Measurements from ENCODE around the gene CCR3. TPM values are rescaled to one million over a fixed set of nuclear protein-coding genes. Genes with fewer than 3 reads are reported as not detected.
"Not testable (repeated sequence)": the region's sequence is repeated elsewhere in the genome, so short reads cannot be mapped to it uniquely, and the experiment has no call there.

The CCR3 gene
- total RNA-seq, 2 experiments from 2014 or later = not detected

DNA sequence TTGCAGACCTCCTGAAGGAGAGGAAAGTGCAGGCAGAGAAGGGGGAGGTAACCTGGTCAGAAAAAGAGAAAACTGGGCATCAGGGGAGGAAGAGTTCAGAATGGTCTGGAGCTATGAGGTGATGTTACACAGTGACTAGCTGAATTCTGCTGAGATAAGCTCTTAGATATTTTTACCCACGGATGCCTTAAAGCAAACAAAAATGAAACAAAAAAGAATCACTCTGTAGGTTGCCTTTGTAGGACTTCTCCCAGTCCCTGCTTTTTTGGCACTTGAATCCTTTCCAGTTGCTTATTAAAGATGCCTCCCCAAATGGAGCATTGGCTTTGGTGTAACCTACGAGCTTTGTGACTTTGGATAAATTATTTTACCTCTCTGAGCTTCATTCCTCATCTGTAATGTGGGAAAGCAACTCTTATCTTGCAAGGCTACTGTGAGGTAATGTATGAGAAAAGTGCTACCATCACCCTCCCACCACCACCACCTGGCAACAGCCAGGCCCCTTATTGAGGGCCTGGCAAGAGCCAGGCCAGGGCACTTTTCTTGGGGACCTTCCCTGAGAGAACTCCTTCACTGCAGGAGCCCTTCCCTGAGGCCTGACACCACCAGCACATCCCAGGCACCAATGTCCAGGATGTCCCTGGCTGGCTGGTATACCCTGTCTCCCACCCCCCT is 36.8 kb upstream of the CCR3 start:
- CTCF ChIA-PET = interaction anchor here (7.8 kb wide), 1 partner anchor 166 kb away, joined by 64 read pairs; the partner anchor contains the start of gene CCR5
- H3K4me1 Mint-ChIP-seq (ENCODE audit: low read depth) = peaks cover 22% of the 10 kb centered on the region

DNA sequence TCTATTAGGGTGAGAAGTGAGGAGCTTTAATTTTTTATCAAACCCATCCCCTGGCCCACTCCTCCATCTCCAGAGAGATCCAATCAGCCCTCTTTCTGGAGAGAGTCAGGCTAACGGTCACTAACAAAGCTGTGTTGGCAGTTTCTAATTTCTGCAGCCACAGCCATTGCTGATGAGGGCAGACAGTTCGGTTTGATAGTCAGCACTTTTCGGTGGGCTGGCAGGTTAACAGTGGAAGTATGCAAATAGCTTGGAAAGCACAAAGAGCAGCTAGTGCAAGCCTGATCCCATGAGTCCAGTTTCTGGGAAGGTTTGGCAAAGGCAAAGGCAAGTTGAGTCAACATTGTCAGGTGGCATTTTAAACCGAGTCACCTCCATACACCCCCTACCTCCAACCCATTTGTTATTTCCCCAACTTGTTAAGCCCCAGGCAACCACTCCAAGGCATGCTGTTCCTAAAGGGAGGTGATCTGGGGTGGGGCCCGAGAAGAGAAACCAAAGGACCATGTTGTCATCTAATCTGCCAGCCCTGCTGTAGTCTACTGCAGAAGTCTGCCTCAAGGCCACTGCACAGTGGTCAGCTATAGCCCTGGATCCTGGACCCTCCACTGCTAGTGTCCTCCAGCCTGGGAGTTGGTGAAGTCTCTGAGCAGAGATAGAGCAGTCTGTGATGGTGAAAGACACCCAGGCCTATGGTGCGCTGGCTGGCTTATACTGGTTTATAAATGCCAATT is 35.8 kb upstream of the CCR3 start:
- no peaks in the 10 kb centered on the region for H3K9me3 Mint-ChIP-seq
- TF ChIP-seq CTCF (IDR thresholded peaks at IDR 0.05) = no peak
- peak overlapping the region; percentile 22 for H3K4me3 Mint-ChIP-seq
- no peaks in the 10 kb centered on the region for H3K27me3 Mint-ChIP-seq
- no peak overlapping the region for H3K27ac Mint-ChIP-seq
- intact Hi-C loops (cut with micrococcal nuclease) = loop anchor here (5.0 kb wide), 2 partner anchors 109 to 166 kb away; partner anchors contain the start of gene CCR5
- no peak for ATAC-seq
- H3K36me3 Mint-ChIP-seq (ENCODE audit: low read depth) = no peaks in the 10 kb centered on the region
- POLR2A ChIA-PET = no interaction called here
- no peak for DNase-seq
- CTCF ChIA-PET = interaction anchor here (2.5 to 7.8 kb wide), 3 partner anchors 109 to 172 kb away, joined by 8 to 64 read pairs (median 20); partner anchors contain the start of gene CCR5
- H3K4me1 Mint-ChIP-seq (ENCODE audit: low read depth) = peaks cover 22% of the 10 kb centered on the region

More for the DNA sequence above, 36.8 kb upstream of the CCR3 start:
- Mint-ChIP-seq H3K27me3 (no peaks in the 10 kb centered on the region), H3K27ac (peak overlapping the region; percentile 12), H3K9me3 (no peaks in the 10 kb centered on the region), H3K36me3 (ENCODE audit: low read depth) (no peaks in the 10 kb centered on the region), H3K4me3 (no peak overlapping the region)
- ATAC-seq = no peak
- no peak for DNase-seq
- intact Hi-C loops (cut with micrococcal nuclease) = loop anchor here (5.0 kb wide), 2 partner anchors 108 to 167 kb away; partner anchors contain the start of gene CCR5
- POLR2A ChIA-PET = no interaction called here
- TF ChIP-seq CTCF (IDR thresholded peaks at IDR 0.05) = no peak

DNA sequence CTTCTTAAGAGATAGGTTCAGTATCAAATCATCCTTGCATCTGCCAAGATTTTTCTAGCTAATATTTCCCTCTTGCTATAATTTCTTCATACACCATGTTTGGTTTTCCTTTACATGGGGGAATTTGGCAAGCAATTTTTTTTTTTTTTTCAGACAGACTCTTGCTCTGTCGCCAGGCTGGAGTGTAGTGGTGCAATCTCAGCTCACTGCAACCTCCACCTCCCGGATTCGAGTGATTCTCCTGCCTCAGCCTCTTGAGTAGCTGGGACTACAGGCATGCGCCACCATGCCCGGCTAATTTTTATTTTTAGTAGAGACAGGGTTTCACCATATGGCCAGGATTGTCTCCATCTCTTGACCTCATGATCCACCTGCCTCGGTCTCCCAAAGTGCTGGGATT is 34.7 kb upstream of the CCR3 start:
- Mint-ChIP-seq H3K4me3 (peak overlapping the region; percentile 34), H3K4me1 (ENCODE audit: low read depth) (peaks cover 22% of the 10 kb centered on the region), H3K27ac (peak overlapping the region; percentile 55)
- POLR2A ChIA-PET = interaction anchor here (0.9 to 2.0 kb wide), 7 partner anchors 92 to 164 kb away, joined by 3 to 6 read pairs (median 3); partner anchors contain the start of gene CCR5
- intact Hi-C loops (cut with micrococcal nuclease) = loop anchor here (5.0 kb wide), 2 partner anchors 110 to 165 kb away; partner anchors contain the start of gene CCR5
- not testable (repeated sequence) for ATAC-seq; H3K9me3 Mint-ChIP-seq; H3K27me3 Mint-ChIP-seq; DNase-seq; H3K36me3 Mint-ChIP-seq (ENCODE audit: low read depth)
- CTCF ChIA-PET = interaction anchor here (0.6 to 7.8 kb wide), 21 partner anchors 9 to 351 kb away, joined by 3 to 64 read pairs (median 5); partner anchors contain the start of gene CCR5

GRCh38 chr3:46208167-46208704 is 34.0 kb upstream of the CCR3 start, which contains the start of gene CCR1:
CCR1 (minus strand) TSS chr3:46208313; CDS start chr3:46204313, 4,000 bp downstream.
- TF ChIP-seq CTCF (IDR thresholded peaks at IDR 0.05) = no peak
- ChIA-PET CTCF (interaction anchor here (0.8 to 7.8 kb wide), 25 partner anchors 10 to 350 kb away, joined by 3 to 64 read pairs (median 5); partner anchors contain the start of genes CCR3 and CCR5), POLR2A (interaction anchor here (0.7 to 2.0 kb wide), 11 partner anchors 17 to 163 kb away, joined by 3 to 6 read pairs (median 3); partner anchors contain the start of gene CCR5)
- Mint-ChIP-seq H3K4me3 (peak within 1 kb of the TSS; percentile 34), H3K36me3 (ENCODE audit: low read depth) (no peaks in the 10 kb centered on the region), H3K27me3 (no peaks in the 10 kb centered on the region), H3K9me3 (no peaks in the 10 kb centered on the region), H3K27ac (peak within 1 kb of the TSS; percentile 55), H3K4me1 (ENCODE audit: low read depth) (peaks cover 22% of the 10 kb centered on the region)
- peak; percentile 78 for ATAC-seq
- peak; percentile 92 for DNase-seq
- intact Hi-C loops (cut with micrococcal nuclease) = loop anchor here (5.0 kb wide), 2 partner anchors 111 to 164 kb away; partner anchors contain the start of gene CCR5

GRCh38 chr3:46209053-46209452 is 33.2 kb upstream of the CCR3 start:
- intact Hi-C loops (cut with micrococcal nuclease) = loop anchor here (5.0 kb wide), 2 partner anchors 112 to 163 kb away; partner anchors contain the start of gene CCR5
- Mint-ChIP-seq H3K4me1 (ENCODE audit: low read depth) (peaks cover 22% of the 10 kb centered on the region), H3K9me3 (no peaks in the 10 kb centered on the region), H3K27me3 (no peaks in the 10 kb centered on the region), H3K27ac (peak overlapping the region; percentile 39), H3K4me3 (no peak overlapping the region), H3K36me3 (ENCODE audit: low read depth) (no peaks in the 10 kb centered on the region)
- POLR2A ChIA-PET = interaction anchor here (0.6 to 2.0 kb wide), 6 partner anchors 16 to 162 kb away, joined by 3 to 6 read pairs (median 4); partner anchors contain the start of gene CCR5
- ATAC-seq (no peak), DNase-seq (peak; percentile 28)
- CTCF ChIA-PET = interaction anchor here (0.6 to 7.8 kb wide), 20 partner anchors 9 to 941 kb away, joined by 3 to 64 read pairs (median 5); partner anchors contain the start of genes CCR3 and CCR5
- TF ChIP-seq CTCF (IDR thresholded peaks at IDR 0.05) = no peak

Data from activated CD8-positive, alpha-beta T cell treated with anti-CD3 and anti-CD28 coated beads for 36 hours (primary cell).